GM19438 (cell line): ENCODE data around the gene CACNB2.

Source experiments
- ATAC-seq: cut with Tn5 transposase; IDR thresholded peaks from one replicate; pipeline ENCODE4 v1.9.1; 2021; ENCODE audit warnings: low read depth; ENCODE audit not compliant: unreplicated experiment

Gene CACNB2

DNA sequence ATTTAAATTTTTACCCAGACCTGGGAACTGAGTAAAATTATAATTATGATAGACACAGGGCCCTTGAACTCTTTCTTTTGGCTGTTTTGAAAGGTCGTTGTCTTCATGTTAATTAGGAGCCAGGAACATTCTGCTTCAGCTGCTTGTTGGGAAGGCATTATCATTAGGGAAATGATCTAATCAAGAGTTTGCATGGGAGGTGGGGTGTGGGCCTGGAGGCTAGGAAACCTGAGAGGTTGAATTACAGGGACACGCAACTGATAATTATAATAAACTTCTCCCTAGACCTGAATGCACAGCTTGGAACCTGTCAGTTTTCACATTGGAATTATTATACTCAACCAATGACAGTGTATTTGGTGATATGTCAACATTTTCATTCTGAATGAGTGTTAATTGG is 237.7 kb downstream of the CACNB2 start:
- ATAC-seq = no peak

DNA sequence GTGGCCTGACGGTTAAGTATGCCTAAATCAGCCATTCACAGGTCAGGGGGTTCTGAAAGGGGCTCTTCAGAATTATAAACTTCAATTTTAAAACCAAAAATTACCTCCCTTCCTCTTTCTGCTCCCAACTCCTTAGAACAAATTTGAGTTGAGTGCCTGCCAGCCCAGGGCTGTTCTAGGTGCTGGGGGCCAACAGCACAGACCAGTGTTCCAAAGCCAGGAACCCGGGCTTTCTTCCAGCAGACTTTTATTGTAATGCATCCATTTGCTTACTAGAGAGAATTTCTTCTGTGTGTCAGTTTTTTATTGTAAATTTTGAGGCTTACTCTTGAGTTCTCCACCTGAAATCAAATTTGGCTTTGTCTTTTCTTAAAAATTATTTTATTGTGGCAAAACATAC is 238.5 kb downstream of the CACNB2 start:
- ATAC-seq = no peak

DNA sequence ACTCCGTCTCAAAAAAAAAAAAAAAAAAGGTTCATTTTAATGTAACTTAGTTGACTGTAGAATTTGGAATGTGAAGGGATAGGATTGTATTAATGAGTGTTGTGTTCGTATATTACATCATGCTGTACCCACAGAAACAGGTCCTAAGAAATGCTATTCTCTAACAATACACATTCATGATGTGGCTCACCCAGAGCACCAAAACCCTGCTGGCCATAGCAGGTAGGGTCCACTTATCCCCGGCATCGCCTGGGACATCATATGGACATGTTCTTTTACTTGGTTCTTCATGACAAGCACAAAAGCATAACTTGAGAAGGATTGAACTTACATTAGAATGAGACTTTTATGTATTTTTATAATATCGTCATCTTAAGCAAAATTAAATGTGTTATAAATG is 241.5 kb downstream of the CACNB2 start:
- no peak for ATAC-seq

DNA sequence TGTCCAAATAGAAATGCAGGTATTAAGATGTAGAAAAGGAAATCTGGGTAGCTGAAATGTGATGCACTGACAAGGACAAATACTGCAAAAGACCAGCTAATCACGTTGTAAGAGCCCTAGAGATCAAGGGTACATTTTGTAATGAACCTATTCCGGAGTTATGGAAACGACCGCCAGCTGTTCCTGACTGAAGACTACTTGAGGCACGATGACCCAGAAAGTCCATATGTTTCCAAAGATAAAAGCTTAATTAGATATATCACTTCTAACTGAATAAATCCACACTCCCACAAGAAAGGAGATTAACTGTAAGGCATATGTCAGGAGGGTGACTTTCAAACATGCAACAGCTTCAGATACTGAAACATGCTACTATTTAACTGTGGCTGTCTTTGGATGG is 257.7 kb downstream of the CACNB2 start:
- ATAC-seq = no peak

DNA sequence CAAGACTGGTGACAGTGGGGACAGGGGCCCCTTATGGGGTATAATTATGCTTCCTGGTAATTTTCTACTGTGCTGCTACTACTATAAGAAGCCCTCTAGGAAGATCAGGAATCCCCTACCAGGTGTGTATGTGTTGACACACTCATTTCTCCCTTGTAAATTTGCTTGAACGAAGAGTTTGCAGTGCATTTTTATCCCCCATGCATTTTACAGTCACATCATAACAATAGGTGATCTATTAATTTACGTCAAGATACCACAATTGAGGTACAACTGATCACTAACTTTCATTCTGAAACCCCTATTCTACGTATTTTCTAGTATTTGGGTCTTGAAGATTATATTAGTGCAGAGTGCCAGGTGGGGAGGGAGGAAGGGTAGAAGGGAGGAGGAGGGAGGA is 258.9 kb downstream of the CACNB2 start:
- peak; percentile 53 for ATAC-seq

DNA sequence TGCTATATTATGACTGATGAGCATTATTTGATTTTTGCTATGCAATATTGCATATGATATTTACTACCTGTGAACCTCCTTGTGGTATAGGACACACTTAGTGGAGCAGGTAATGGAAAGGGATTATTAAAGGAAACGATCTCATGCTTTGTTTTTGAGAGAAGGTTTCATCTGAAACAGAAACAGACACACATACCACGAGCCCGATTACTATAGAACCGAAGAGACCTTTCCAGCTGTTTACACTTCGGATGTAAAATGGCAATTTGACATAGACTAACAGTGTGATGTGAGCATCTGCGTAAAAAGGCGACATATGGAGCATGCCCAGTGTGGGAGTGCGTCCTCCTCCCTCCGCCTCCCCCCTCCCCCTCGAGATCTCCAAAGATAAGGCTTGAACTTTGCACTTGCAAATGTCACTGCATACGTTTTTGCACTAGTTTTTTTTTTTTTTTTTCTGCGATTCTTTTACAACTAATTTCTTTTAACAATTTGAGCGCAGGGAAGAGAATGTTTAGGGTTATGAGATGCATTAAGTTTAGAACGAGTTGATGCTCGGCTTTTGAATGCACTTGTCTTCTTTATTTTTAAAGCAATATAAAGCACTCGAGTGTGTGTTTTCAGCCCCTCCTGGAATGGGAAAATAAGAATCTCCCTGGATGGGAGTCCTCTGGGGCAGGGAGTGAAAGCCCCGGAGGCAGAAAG is 260.1 kb downstream of the CACNB2 start:
- ATAC-seq = peak; percentile 50

DNA sequence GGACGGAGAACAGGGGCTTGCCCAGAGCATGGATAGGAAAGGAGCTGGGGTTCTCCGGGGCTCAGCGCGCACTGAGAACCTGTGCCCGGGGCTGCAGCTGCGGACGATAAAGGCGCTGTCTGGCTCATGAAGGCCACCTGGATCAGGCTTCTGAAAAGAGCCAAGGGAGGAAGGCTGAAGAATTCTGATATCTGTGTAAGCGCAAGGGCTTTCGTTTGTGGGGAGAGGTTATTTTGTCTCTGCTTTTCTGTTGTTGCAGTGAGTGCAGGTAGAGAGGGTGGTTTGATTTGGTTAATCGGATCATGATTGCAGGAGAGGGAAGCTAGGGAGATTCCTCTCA is 260.7 kb downstream of the CACNB2 start:
- no peak for ATAC-seq

DNA sequence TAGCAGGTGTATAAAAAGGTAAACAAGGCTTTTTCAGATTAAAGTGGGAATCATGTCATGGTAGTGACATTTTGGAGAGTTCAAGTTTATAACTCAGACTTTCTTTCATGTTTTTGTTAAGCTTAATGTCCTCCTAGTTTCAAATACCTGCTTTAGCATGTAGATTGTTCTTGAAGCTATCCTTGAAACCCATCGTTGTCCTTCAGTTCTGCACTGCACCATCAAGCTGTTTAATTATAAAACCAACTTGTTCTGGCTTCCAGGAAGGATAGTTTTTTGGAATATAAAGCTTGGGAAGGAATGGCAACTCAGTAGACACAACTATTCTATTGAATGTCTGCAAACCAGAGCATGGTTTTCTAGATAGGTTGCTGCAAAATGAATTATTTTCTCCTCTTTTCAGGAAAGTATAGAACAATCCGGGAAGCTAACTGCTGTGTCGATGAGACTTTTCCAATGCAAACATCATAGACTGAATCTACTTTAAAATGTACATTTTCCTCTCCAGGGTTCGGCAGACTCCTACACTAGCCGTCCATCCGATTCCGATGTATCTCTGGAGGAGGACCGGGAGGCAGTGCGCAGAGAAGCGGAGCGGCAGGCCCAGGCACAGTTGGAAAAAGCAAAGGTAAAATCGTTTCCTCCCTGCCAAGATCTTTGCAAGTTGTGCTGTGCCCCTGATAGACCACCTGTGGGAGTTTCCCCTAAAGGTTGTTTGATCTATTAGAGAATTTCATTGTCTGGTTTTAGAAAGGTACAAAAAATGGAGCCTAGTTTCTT is 261.4 kb downstream of the CACNB2 start:
- ATAC-seq = no peak

DNA sequence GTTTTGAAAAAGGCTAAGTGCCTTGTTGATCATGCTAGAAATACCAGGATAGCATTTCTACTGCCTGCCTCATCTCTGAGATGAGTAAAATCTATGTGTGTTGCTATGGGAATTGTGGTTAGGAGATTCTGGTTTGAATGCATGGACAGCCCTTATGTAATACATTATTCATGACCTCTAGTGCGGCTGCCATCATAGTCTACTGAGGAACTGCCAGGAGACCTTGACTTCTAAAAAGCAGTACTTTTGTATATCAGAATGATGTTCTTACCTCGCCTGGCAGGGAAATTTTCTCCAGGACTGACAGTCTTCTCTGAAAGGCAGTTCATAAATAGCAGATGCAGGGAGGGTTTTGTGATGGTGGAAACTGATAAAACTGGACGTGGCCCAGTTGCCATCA is 262.6 kb downstream of the CACNB2 start:
- no peak for ATAC-seq

DNA sequence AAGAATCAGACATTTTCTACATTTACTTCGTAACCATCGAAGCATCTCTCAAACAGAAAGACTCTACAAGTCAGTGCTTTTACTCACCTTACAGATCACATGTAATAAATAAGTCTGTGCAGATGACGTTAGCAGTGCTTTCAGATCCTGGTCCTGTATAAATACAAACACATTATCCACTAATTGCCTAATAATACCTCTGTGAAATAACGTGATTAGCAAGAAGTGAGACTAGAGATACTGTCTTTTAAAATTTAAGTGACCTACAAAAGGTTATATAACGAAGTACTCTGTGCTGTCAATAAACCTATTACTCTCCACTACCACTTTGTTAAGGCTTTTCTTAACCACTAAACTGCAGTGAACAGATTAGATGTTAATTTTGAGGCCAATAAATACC is 264.3 kb downstream of the CACNB2 start:
- no peak for ATAC-seq

DNA sequence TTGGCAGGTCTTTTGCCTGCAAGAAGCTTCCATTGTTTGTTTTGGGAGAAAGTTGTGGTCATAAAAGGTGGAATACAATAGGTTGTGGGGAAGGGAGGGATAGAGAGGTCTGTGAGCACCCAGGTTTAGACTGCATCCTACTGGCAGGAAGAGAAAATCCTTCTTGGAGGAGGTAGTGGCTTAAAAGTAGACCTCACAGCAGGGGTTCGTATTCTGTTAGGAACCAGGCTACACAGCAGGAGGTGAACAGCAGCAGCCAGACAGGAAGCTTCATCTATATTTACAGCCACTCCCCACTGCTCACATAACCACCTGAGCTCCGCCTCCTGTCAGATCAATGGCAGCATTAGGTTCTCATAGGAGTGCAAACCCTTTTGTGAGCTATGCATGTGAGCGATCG is 265.9 kb downstream of the CACNB2 start:
- ATAC-seq = no peak

DNA sequence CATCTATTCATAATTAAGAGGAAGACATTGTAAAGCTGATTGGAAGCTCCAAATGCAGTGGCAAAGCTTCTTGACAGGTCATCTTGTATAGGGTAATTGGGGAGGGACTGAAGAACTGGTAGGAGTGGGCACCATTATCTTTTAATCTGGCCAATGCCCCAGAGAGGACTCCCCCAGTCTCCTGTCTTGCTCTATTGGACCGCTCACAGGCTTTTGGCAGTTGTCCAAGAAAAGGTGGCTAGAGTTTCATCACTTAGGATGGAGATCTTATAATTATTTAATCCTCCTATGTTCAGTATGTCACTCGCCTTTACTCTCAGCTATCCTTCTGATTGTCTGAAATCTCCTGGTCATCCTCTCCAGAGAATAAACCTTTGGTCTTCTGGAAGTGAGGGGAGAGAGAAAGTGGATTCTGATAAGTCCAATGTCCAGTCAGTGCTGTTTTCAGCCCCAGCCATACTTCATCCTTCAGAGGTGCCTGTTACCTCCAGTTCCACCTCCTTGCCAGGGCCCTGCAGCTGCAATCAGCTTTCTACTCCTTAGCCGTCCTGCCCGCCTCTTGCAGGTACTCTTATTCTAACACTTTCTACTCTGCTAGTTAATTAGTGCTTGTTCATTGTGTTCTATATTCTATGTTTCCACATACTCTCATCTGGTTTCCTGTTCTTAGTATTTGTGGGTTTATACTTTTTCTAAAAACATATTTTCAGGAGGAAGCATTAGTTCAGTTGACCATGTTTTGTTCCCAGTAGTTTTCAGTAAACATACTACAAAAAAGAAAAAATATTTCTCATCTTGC is 269.6 kb downstream of the CACNB2 start:
- ATAC-seq = peak; percentile 64

DNA sequence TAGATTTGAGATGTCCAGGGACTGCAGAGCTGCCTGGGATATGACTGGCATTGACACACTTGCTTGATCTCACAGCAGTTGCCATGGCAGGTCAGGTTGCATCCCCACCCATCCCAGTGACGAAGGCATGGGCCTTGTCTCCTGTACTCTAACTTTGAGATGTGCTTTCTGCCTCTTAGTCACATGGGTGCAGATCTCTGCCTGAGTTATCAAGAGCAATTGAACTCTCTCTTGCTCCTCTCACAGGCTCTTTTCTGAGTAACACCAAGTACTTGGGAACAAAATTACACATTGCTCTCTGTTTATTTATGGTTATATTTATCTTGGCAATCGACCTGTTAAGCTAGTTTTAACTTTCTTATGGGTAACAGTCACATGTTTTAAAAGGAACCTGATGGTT is 273.8 kb downstream of the CACNB2 start:
- ATAC-seq = no peak

DNA sequence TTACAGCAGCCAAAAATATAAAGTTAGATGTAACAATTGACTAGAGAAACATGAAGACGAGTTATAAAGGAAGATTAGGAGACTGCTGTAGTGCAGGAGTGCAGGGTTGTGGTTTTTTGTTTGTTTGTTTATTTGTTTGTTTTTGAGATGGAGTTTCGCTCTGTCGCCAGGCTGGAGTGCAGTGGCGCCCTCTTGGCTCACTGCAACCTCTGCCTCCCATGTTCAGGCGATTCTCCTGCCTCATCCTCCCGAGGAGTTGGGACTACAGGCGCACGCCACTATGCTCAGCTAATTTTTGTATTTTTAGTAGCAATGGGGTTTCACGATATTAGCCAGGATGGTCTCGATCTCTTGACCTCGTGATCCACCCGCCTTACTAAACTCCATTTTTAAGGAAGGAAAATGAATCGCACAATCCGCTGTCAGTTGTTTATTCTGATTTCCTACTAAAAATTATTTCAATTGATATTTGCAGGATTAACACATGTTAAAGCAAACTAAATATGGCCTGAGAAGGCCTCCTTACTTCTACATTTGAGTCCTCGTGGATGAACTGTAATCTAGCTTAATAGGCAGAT is 277.8 kb downstream of the CACNB2 start:
- ATAC-seq = no peak

DNA sequence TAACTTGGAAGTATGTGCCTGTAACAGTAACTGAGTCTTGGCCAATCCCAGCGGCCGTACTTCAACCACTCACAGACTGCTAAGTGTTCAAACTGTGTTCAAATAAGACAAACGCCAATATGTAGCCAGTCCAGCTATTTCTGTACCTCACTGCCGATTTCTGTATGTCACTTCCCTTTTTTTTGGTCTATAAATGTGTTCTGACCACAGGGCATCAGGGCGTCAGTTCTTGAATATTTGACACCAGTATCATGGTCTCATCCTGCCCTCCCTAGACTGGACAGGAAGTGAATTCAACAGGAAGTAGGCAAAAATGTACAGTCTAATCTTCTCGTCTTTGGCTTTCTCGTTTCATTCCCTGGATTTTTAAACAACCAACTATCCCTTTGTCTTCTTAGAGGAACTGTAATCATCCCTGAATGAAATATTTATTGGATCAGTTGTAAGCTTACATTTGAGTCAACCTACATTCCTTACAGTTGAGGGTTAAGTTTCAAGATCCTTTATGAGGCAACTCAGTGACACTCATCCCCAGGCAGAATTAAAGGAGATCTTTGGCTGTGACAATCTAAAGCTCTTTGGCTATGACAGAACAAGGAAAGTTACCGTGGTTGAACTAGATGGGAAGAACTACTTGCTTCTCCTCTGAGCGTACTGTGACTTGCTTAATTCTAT is 278.5 kb downstream of the CACNB2 start:
- ATAC-seq = peak; percentile 74

DNA sequence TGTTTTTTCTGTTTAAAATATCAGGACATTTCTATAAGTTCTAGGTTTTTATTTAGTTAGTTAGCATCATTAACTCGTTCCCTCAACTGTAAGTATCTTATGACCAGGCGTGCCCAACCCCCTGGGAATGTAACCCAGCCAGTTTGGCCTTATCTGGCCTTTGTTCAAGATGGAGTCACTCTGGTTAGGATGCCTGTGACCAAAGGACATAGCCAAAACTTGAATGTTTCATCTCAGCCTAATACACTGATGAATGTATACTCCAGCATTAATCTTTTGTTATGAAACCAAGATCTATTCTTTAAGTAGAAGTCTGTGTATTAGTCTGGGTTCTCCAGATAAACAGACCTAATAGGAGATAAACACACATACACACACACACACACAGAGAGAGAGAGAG is 279.7 kb downstream of the CACNB2 start:
- no peak for ATAC-seq

DNA sequence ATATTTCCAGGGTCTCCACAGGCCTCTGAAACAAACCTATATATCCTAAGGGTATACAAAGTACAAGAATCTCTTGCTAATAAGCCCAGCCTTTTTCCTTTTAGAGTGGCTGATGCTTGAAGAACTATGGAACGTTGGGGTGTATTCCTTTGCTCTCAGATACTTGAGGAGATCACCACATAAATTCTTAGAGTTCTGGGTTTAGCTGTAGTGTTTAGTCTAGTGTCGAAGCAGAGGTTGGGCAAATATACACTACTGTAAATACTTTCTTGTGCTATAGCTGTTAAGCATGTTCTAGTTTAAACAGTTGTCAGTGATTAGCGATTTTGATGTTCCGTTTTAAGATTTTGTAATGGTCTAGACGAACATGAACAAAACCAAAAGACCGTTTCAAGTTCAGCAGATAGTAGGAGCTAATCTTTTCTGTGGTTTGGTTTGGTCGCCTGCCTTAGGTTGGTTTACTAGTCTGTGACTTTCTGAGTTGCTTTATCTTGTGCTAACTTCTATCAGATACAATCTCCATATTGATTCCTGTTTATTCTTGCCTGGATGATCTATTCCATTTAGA is 281.6 kb downstream of the CACNB2 start:
- ATAC-seq = no peak

DNA sequence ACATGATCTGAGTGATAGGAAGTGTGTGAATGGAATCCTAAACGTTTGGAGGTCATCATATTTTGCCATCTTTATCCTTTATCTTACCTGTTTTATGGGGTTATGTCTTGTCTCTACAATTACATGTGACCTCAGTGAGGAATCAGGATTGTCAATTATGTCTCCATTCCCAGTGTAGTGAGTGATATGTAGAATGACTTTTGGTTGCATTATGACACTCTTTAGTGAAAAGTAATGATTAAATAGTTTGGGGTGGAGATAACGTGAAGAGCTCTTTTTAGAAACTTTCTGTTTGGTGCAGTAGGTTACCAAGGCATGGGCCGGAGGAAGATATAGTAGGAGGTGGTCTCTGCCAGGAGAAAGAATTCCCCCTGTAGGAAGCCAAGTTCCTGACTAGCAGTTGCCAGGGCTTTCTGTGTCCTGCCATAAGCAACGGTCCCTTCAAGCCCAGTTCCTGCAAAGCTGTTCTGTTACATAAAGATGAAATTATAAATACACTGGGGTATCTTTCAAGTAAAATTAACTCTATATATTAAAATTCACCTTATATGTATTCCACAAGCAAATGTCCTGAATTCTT is 282.9 kb downstream of the CACNB2 start:
- ATAC-seq = no peak

DNA sequence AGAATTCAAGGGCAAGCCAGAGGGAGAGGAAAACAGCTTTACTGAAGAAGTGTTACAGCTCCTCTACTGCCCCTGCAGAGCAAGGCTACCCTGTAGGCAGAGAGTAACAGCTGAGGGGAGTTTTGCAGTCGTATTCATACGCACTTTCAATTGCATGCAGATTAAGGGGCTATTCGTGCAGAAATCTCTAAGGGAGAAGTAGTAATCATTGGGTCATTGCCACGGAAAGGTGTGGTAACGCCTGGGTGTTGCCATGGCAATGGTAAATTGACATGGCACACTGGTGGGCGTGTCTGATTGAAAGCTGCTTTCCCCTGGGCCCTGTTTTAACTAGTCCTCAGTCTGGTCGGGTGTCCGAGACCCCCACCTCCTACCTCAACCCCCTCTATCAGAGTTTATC is 284.0 kb downstream of the CACNB2 start:
- ATAC-seq = no peak

DNA sequence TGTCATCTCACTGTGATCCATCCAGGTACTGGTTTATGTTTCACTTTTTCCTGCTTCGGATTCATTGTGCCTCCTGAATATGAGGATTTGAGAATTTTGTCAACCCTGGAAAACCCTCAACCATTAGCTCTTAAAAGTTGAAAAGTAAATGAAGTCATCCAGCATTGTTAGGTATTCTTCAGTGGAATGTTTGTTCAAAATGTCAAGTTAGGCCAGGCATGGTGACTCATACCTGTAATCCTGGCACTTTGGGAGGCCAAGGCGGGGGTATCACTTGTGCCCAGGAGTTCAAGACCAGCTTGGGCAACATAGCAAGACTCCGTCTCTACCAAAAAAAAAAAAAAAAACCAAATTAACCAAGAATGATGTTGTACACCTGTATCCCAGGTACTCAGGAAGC is 289.1 kb downstream of the CACNB2 start:
- ATAC-seq = no peak
